ENCODE results near the gene TOE1.

TOE1 gene

DNA sequence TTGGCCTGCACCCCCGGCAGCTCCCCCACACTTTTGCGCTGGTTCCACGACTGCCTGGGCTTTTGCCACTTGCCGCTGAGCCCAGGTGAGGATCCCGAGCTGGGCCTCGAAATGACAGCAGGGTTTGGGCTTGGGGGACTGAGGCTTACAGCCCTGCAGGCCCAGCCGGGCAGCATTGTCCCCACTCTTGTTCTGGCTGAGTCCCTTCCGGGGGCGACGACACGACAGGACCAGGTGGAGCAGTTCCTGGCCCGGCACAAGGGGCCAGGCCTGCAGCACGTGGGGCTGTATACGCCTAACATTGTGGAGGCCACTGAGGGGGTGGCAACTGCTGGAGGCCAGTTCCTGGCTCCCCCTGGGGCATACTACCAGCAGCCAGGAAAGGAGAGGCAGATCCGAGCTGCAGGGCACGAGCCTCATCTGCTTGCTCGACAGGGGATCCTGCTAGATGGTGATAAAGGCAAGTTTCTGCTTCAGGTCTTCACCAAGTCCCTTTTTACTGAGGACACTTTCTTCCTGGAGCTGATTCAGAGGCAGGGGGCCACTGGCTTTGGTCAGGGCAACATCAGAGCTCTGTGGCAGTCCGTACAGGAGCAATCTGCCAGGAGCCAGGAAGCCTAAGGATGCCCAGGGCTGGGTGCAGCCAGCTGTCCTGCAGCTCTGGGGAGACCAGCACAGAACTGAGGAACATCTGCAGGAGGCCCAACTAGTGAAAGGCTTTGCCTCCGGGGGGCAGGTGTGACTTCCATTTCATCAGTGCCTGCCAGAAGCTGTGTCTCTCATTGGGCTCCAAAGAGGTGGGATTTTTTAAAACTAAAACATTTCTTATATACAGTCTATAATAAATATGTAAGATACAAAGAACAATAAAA is 12.1 kb upstream of the TOE1 start:
- DNase-seq, result peak; percentile 46 to 70

DNA sequence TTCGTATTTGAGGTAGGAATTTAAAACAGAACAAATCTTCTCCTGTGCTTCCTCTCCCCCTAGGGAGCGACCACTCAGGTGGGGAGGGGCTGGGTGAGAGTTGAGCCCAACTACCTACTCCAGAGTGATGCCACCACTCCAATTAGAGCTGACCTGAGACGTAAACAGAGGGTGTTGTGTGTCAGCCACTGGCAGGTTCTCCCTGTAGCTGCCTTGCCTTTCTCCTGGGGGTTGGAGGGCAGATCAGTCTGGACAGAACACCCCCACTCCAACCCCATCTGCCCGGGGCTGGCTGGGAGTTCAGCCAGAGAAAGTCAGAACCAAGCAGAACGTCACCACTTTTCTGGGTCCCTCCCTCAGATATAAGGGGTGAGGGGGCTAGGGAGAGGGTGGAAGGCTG is 11.3 kb upstream of the TOE1 start:
- no peak for DNase-seq

DNA sequence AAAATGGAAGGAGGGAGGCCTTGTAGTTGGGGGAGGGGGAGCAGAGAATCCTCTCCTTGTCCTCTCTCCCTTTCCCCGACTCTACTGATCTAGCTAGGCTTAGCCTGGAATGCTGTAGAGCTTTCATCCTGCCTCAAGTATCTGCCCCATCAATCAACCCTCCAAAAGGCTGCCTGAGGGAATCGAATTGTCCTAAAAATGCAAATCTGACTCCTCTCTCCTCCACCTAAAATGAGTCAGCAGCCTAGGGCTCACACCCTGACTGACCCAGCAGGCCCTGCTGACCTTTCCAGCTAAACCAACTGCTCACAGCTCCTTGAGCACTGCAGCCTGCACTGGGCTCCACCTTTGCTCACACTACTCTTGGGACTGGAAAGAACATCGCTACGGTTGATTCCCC is 10.5 kb upstream of the TOE1 start:
- DNase-seq, result no peak

DNA sequence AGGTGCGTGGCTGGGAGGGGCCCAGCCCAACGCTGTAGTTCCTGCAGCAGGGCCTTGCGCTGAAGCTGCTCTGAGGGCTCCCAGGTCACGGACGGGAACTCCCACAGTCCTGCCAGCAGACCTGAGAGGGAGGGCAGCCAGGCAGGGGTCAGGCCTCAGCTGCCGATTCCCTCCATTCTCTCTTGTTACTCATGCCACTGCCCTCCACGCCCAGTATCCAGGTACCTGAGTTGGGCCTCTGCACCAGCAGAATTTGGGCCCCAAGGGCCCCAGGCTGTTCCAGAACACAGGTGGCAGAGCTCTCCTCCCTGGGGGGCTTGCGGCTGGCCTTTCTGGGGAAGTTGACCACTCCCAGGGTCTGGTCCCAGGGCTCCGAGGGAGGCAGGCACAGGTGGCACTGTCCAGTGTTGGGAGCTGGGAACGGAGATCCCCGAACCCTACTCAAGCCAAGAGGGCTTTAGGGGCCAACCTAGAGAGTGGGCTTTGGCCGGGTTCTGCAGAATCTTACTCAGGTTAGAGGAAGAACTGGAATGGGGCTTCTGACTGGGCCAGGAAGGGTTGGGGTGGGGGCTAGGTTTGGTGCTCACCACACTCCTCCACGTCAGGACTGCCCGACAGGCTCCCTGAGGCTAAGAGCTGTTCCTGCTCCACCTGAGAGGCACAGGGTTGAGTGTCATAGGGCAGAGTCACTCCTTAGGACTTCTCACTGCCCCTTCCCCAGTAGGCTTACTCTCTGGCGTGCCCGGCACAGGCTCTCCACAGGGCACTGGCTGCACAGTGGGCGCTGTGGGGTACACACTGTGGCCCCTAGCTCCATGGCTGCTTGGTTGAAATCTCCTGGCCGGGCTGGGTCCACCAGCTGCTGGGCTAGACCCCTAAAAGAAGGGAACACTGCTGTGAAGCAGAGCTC is 8.3 kb upstream of the TOE1 start:
- DNase-seq, result no peak

DNA sequence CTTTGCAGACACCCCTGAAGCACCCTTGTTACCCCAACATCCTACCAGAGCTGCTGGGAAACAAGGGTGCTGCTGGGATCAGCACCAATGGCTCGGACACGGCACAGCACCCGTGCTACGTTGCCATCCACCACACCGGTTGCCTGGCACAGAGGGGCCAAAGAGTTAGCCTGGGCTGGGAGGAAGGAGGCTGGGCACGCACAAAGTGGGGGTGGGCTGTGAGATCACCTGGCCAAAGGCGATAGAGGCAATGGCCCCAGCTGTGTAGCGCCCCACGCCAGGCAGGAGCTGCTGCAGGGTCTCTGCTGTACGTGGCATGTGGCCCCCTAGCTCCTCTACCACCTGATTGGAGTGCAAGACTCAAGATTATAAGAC is 7.6 kb upstream of the TOE1 start:
- no peak for DNase-seq

DNA sequence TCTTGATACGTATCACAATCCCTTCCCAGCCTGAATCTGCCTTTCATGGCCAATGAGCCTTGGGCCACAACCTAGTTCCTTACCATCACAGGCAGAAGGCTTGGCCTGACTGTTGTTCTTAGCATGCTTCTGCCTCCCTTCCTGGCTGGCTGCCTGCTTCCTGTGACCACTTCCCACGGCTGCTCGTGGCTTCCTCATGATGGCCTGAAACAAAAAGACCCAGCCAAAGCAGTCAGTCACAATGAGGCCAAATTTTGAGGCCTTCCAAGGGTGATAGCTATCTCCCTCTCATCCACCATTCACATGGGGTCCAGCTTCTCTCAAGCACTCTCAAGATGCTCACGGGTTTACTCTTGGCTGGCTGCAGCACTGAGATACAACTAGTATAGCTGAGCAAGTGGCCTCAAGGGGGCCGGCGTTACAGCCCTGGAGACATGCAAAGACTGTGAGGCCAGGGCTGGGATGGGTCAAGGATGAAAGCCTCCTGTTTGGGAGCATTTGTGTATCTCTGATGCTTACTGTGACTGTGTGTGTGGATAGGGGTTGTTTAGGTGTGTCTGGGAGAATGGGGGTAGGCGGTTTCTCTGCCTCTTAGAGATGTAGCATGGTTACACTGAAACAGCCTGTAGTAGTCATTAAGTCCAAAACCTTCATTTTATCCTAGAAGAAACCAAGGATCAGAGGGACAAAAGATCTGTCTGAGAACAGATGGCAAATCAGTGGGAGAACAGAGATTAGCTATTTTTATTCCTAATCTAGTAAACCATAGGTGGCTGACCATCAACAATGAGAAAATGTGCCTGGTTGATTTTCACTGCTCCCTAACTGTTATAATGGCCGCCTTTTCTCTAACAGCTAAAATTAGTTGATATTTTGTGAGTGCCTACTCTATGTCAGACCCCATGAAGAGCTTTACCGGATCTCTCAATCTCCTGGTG is 5.4 kb upstream of the TOE1 start:
- no peak for DNase-seq

DNA sequence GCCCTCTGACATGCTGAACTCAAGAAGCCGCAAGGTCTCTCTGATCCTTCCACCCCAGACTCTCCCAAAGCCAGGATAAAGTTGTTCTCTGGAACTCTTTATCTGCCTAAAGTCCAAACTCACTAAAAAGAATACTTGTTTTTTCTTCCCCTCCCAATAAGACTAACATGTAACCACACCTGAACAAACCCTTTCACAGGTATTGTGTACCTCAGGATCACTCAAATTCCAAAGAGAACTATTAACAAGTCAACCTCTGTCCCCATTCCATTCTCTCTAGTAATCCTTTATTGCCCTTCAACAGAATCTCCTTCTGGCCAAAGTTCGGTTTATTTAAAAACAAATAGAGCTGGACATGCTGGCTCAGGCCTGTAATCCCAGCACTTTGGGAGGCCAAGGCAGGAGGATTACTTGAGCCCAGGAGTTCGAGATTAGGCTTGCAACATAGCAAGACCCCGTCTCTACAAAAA is 4.1 kb upstream of the TOE1 start:
- no peak for DNase-seq

DNA sequence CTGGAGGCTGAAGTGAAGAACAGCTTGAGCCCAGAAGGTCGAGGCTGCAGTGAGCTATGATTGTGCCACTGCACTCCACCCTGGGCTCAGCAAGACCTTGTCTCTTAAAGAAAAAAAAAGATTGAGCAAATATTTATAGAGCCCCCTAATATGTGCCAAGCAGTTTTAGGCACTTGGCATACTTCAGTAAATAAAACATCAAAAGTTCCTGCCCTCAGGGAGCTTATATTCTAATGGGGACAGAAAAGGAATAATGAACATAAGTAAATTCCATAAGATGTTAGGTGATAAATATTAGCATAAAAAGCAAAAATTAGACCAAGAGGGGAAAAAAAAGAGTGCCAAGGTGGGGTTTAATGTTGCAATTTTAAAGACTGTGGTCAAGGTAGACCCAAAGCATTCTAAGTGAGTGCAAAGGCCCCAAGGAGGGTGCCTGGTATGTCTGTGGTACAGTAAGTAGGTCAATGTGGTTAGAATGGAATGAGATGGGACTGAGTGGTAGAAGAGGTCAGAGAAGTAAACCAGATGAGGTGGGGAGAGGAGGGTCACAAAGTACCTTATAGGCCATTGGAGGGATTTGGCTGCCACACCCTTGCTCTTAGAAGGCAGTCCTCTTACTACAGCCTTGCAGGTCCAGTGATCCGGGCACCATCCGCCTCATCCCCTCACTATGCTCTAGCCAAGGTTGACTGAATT is 2.2 kb upstream of the TOE1 start:
- no peak for DNase-seq

DNA sequence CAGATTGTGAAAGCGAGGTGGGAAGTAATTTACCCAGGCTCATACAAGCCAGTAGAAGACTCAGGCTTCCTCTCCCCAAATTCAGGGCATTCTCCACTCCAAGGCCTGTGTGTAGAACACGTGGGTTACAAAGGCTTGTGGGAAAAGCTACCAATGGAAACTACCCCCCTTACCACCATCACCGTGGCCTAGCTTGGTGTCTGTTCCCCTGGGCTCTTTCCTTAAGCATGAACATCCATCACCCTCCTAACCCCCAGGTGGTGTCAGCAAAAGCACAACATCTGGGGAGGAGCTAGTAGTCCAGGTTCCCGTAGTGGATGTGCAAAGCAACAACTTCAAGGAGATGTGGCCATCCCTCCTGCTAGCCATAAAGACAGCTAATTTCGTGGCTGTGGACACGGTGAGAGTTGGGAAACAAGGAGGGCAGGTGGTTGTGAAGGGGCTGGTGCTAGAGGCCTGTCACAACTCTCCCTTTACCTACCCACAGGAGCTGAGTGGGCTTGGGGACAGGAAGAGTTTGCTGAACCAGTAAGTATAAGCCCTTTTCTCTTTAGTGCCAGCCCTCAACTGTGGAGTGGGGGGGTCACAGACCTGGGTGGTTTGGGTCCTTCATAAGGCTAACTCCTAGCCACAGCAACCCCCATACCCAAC is 971 bp downstream of the TOE1 start:
- peak; percentile 19 to 57 for DNase-seq

DNA sequence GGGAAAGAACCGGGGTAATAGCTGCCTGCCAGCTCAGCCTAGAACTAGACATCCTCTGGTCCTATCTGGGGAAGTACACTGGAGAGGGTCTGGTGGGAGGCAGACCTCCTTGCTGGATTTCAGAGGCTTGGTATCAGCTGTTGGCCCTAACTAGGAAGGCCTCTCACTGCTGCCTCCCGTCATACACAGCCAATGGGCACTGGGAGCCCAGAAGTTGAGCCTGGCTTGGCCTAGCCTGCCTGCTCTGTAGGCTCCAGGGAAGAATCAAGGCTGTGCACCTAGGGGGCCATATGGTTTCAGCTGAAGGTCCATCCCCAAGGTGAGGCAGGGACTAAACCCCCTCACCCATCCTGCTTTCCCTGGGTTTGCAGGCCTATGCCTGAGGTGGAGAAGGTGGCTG is 4.5 kb downstream of the TOE1 start:
- no peak for DNase-seq

DNA sequence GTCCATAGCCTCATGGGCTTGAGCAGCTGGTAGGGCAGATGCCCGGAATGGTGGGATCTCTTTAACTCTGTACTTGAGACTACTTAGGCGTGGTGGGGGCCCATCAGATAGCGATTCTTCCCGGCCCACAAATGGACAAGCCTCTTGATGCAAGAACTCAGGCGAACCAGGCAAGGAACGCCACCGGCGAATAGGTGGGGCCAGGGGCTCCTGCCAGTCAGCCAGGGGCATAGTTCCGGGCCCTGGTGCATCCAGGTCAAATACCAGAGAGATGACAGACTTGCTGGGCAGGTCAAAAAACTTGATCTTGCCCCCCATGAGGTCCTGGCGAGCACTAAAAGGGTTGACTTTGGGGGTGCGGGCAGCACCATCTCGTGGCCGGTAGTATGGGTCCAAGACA is 5.0 kb downstream of the TOE1 start:
- DNase-seq, result no peak

DNA sequence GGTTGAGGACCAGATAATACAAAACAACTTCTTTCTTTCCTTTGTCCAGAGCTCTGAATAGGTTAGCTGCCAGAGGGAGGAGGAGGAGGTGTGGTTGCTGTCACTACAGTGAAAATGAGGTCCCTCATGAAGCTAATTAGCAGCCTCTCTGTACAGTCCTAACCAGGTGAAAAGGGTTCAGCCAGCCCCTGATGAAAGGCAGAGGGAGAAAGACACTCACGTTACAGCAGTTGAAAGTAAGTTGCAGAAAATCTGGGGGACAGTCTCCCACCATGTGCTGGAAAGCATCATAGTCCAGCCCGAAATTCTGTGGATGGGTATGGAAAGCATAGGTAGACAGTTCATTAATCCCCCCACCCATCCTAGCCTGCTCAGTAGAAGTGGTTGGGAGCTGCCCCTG is 6.5 kb downstream of the TOE1 start:
- DNase-seq, result no peak

DNA sequence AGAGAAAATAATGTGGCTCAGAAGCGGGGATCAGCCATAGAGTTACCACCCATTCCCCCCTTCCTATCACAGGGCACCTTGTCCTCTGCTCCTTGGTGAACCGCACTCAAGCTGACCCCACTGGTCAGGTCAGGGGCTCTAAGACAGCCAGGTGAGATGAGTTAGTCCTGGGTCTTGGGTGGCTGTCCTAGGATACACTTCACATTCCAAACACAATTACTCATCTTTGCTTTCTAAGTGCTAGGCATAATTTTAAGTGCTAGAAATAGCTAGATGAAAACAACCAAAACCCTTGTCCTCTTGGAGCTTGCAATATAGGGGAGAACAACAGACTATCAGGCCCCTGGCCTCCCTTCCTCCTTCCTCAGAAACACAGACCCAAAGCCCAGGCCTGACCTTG is 8.1 kb downstream of the TOE1 start:
- DNase-seq, result no peak

DNA sequence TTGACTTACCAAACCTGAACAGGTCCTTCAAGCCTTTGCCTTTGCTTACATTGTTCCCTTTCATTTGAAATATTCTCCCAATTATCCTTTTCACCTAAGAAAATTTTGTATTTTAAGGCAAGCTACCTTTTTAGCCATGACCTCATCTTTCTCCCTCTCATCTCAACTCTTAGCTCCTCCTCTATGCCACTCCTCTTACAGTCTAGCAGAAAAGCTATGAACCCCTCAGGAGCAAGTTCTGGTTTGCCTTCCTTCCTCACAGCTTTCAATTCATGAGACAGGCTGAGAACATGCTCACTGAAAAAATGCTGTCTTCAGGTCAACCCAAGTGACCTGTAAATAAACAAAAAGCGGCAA is 8.6 kb downstream of the TOE1 start:
- DNase-seq, result no peak

DNA sequence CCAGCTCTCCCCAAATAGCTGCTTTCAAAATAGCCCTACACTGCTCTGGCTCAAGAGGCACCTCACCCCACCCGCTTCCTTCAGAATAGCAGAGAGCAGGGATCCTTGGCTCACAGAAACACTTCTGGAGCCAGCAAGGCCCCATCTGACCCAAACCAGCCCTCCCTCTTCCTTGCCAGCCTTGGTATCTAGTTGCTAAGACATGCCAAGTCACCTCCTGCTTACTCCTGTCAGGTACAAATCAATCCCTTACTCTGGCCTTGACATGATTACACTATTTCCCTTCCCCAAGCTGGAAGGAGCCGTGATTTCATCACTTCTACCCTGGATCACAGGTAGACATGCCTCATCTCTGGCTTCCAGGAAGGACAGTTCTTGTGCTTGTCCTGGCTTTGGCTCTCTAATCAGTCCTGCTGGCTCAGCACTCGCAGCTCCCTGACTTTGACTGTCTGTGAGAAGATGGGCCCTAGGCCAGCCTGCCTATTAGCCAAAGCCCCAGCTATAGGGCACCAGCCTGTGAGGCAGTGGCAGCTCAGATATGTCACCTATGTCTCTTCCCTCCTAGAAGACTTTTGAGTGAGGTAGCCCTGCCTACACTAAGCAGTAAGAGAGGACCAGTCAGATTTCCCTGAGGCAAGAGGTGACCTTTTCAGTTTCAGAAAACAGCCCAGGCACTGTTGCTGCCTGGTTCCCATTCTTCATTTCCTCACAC is 9.2 kb downstream of the TOE1 start:
- no peak for DNase-seq

DNA sequence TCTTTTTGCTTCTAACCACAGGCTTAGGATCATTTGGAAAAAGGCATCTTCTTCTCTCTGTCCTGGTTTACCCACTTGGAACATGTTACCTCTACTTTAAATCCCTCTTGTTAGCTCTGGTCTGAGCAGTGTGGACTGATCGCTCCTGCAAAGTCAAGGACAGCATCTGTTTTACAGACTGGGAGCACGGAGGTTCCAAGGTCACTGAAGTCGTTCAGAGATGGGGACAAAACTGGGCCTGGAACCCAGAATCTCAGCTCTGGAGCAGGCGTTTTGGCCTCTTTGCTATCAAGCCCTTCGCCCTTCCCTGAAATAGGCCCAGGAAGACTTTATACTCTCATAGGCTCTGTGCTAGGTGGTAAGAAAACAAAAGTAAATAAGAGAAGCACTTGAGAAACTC is 11.5 kb downstream of the TOE1 start:
- DNase-seq, result no peak

DNA sequence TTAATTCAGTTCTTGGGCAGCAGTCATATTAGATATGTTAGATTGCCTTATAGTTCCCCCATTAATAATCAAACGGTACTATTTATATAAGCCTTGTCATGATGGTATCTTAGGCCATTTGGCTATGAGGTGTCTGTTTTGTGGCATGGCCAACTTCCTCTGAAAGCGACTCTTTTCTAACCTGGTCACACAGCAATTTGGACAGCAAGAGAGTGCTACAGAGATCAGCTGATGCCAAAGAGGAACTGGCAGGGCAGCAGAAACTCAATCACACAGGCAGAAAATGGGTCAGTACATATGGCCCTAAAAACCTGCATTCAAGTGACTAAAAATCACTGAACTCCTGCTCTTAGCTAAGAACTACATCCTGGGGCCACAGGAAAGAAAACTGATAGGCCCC is 13.7 kb downstream of the TOE1 start:
- DNase-seq, result no peak

DNA sequence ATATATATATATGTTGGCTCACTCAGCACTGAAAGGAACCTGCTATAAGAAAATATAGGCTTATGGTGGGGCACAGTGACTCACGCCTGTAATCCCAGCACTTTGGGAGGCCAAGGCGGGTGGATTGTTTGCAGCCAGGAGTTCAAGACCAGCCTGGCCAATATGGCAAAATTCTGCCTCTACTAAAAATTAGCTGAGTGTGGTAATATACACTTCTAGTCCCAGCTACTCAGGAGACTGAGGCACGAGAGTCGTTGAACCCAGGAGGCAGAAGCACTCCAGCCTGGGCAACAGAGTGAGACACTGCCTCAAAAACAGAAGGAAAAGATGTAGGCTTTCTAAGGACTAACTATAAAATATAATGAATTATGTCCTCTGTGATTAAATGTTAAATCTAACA is 14.9 kb downstream of the TOE1 start:
- no peak for DNase-seq

DNA sequence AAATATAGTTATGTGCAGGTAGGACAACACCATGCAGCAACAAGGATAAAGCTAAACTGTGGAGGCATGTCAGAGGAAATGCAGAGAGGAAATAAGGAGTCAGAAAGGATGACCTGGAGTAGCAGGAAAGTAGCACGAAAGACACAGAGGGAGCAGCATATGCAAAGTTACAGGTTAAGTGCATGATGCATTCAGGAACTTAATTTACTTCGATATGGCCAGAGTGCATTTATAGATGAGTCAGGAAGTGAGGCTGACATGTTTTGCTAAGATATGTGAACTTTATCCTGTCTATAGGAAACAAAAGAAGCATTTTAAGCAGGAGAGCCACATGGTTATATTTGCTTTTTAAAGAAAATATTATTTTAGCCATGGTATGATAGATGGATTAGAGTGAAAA is 15.7 kb downstream of the TOE1 start:
- no peak for DNase-seq

DNA sequence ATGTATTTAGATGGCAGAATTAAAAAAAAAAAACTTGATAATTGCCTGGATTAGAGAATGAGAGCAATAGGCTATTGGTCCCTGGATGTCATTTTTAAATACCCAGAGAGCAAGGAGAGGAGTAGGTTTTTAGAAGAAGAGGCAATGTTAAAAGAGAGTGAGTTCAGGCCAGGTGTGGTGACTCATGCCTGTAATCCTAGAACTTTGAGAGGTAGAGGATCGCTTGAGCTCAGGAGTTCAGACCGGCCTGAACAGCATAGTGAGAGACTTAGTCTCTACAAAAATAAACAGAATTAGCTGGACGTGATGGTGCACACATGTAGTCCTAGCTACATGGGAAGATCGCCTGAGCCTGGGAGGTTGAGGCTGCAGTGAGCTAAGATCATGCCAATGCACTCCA is 16.2 kb downstream of the TOE1 start:
- no peak for DNase-seq

DNA sequence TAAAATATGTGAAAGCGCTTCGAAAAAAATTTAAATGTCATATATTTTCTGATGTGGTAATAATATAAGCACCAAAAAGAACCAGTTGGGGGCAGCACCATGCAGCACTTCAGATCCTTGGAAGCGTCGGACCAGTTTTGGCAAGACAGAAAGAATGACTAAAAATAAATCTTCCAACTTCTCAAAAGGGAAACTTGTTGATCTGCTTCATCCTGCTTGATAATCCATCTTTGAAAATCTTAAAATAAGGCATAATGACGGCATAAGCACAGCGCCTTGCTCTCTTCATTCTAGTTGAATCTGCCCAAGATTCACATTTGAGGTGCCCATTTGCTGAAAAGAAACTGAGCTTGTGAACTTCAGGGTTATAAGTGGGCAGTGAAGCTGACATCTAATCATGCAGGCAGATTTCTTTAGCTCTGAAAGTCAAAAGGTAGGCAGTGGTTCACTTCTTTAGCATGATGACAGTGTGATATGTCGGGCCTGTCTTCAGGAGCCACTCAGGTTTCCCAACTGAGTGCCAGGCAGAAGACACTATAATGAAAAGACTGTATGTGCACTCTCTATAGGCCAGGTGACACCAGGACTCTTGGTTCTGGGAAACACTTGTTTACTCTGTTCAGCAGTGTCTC is 20.0 kb downstream of the TOE1 start:
- DNase-seq, result peak; percentile 56 to 65

Measured in NCI-H2081 (cell line).